Stimulated activated CD4-positive, alpha-beta T cell treated with anti-CD3 and anti-CD28 coated beads, TNF-alpha, amount 100 ng/mL, for 48 hours (primary cell): ENCODE results near the gene MLLT3.

Experiments
- DNase-seq, 3 donors: peaks; one replicate each; pipeline ENCODE4 v3.0.0-alpha.2; 2020; ENCODE audit warnings: low read depth in 3 of 3

MLLT3 gene

GRCh38 chr9:20512106-20512505, 110.2 kb downstream of the MLLT3 start:
- no peak for DNase-seq

DNA sequence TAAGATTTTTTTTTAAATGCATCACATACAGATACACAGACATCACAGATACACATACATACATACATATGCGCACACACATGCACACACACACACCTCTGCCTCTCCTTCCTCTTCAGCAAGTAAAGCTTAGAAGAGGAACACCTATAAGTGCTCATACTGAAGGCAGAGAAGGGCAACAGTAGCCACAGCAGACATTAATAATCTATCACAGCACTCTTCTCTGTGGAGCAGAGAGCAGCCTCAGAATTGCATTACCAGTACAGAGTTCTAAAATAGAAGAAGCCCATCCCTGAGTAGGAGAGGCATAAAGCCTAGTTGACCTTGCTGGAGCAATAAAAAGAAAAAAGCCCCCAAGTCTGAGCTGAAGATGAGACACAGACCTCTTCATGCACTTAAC, 110.6 kb downstream of the MLLT3 start:
- DNase-seq = no peak

DNA sequence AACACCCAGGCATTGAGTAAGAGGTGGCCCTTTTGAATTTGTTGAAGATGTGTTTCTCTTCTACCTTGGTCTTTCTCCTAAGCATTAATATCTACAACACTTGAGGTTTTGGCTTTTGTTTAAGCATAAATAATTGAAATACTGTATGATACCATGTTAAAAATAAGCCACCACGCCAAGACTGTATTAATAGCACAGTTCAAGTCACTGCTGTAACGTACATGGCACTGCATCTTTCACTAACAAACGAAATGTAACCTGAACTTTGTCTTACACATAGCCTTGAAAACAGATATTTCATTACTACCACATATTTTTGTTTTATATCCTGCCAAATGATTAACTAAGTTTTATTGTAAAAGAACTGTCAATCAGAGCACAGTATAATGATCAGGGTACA, 112.8 kb downstream of the MLLT3 start:
- DNase-seq = no peak

DNA sequence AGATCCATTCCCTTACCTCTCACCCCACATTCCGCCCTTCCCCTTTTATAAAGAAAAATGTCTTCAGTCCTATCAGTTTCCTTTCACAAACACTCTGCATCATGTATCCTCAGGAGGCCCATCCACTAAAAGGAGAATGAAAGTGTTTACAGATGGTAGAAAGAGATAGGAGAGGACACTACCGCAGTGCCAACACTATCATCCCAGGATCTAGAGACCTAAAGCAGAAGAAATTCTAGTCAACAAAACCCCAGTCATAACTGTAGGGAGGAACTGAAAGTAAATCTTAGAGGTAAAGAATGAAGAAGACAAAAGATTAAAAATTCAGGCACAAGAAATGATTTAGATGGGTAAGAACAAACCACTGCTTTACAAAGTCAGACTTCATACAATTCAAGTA, 114.1 kb downstream of the MLLT3 start:
- DNase-seq = no peak

DNA sequence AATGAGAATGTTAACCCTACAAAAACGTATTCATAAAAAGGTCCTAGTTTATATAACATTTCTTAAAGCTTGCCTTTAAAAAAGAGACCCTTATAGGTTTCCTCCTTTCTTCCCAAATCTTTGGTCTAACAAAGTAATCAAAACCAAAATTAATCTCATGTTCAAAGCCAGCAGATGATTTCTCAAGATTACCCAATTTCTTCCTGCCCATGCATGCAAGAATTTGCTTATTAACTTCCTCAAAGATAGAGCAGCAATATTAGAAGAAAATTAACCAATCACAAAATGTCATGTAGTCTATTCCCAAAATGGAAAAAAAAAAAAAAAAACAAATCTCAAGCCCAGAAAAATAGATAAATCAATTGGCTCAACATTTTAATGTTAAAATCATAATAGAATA, 114.9 kb downstream of the MLLT3 start:
- DNase-seq = no peak

- no peak for DNase-seq
These were observed 116.0 kb downstream of the MLLT3 start for GRCh38 chr9:20506099-20506900.

- DNase-seq = no peak
These were observed 116.7 kb downstream of the MLLT3 start for GRCh38 chr9:20505574-20505973.

GRCh38 chr9:20504930-20505329, 117.4 kb downstream of the MLLT3 start:
- no peak for DNase-seq

DNA sequence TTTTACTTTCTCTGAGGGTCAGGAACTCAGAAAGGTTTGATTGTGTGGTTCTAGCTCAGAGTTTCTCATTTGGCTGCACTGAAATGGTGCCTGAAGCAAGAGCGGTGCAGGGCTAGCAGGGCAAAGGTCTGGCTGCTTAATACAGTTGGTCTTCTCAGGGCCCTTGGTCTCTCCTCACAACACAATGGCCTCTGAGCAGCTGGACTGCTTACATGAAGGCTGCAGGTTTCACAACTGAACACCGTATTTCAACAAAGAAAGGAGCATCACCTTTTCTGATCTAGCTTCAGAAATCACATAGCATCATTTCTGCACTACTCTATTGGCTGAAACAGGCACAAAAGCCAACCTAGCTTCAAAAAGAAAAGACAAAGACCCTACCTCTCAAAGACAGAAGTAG, 122.2 kb downstream of the MLLT3 start:
- DNase-seq = no peak

DNA sequence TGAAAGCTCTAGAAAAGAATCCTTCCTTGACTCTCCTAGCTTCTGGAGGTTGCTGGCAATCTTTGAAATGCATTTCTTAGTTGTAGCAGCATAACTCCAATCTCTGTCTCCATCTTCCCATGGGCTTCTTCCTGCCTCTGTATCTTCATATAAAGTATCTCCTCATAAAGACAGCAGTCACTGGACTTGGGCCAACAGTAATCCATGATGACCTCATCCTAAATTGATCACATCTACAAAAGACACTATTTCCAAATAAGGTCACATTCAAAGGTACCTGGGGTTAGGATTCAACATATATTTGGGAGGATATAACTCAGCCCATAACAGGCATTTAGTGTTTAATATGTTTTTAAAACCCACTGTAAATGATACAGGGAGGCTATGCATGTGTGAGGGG, 123.3 kb downstream of the MLLT3 start:
- no peak for DNase-seq

- no peak for DNase-seq
These were observed 126.0 kb downstream of the MLLT3 start for GRCh38 chr9:20496328-20496727.

DNA sequence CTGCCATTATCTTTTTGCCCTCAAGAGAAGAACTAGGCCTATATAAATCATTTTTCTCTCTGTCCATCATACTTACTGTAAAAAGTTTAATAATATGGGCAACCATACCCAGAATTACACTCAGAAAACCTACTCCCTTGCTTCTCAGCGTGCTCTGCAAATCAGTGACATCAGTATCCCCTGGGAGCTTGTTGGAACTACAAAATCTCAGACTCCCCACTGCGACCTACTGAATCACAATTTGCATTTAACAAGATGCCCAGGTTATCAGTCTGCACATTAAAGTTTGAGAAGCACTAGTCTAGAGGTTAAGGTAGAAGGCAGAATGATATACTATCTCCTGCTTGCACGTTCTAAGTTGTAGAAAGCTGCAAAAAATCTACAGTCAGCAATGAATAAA, 127.2 kb downstream of the MLLT3 start:
- DNase-seq = no peak

- DNase-seq = no peak
These were observed 128.3 kb downstream of the MLLT3 start for GRCh38 chr9:20494035-20494434.

- DNase-seq = no peak
These were observed 129.5 kb downstream of the MLLT3 start for GRCh38 chr9:20492772-20493171.

DNA sequence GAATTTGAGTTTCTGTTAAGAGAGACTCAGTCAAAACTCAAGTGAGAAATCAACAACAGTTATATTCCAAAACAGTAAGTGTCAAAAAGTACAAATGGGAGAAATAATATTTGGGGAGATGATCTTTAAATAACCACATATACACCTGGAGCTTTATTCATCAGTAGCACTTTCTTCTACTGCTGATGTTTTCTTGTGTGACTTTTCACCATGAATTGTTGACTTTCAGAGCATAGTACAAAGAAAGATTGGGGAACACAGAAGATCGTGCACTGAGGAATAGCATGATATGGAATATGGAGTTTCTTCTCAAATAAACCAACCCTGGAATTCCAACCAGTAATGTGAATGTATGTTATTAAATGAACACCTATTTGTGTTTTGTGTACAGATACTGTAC, 130.7 kb downstream of the MLLT3 start:
- no peak for DNase-seq

DNA sequence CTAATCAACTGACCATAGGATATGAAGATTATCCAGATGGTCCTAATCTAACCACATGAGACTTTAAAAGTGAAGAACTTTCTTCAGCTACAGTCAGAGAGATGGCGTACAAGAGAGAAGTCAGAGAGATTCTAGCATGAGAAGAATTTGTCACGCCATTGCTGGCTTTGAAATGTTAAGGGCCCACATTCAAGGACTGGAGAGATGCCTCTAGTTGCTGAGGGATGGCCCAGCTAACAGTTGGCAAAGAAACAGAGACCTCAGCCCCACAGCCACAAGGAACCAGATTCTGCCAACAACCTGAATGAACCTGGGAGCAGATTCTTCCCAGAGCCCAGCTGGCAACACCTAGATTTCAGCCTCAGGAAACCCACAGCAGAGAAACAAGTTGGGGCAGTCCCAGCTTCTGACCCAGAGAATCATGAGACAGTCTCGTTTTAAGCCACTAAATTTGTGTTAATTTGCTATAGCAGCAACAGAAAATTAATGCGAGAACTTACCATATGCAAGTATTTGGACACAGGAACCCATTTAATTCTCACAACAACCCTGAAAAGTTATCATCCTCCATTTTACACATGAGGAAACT, 132.0 kb downstream of the MLLT3 start:
- no peak for DNase-seq

GRCh38 chr9:20488691-20489090, 133.6 kb downstream of the MLLT3 start:
- no peak for DNase-seq

DNA sequence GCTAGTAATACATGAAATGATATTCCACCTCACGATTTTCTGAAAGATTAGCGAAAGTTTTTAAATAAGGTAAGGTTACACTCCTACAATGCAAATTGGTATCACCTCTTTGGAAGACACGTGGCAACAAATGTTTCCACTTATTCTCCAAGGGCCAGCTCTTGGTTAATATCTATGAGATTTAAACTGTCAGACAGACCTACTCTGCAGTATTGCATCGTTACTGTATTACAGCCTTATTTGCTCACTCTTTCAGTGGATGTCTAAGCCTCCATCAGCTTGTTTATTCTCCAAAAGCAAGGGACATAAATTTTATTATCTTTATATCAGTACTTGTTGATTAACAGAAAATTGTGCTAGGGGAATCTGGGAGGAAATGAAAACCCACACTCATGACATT, 135.7 kb downstream of the MLLT3 start:
- DNase-seq = no peak

- no peak for DNase-seq
These were observed 140.9 kb downstream of the MLLT3 start for GRCh38 chr9:20481437-20481836.

GRCh38 chr9:20480249-20480648, 142.1 kb downstream of the MLLT3 start:
- no peak for DNase-seq

DNA sequence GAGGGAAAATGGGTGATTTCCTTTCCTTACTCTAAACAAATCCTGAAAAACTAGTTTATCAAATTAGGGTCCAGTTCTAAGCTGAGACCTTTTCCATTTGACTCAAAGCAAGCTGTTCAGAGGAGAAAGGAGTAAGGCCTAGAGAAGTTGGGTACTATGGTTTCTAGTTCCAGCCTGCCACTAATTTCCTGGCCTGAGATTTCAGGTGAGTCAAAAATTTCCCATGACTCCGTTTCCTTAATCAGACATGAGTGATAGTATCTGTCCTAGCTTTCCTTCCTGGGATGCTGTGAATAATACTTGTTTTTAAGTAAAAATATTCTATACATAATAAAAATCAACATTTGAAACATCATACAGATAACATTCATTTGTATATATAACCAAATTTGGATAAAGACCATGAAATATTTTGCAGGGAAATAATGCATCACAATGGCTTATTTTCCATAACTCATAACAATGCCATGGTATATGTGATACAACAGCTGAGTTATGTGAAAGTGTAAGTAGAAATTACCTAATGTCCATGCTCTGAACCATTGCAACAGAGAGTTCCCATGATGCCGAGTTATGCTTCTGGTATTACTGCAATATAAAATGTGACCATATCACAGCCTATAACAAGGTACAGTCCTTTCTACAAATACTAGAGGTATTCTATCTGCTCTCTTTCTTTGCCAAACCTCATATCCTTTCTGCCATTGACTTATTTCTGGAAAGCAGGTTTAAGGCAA, 142.7 kb downstream of the MLLT3 start:
- no peak for DNase-seq

DNA sequence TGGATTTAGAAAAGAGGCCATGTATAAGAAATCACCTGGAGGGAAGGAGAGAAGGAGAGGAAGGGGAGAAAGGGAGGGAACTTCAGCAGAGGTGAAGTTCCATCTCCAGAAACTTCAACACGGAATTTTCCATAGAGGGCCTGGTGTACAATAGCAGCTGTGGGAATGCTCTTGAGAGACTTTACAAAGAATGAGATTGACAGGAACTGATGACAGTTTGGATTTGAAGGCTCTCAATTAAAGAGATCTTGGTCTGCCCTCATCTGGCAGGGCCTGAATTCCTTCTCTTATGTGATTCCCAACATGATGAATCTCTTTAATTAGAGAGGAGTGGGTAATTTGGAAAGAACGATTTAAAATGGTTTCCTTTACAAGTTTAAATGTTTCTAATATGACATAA, 143.5 kb downstream of the MLLT3 start:
- DNase-seq = no peak
